Endothelial cell (in vitro differentiated cells): ENCODE measurements around the gene NOM1. TPM values are rescaled to one million over a fixed set of nuclear protein-coding genes. Genes with fewer than 3 reads are reported as not detected.

Experiments
- DNase-seq: peaks from one replicate; pipeline ENCODE4 v3.0.0; 2021; ENCODE audit warnings: low spot score
- H3K27ac Mint-ChIP-seq: one replicate; pipeline ENCODE4 v1.8.0; 2021; ENCODE audit warnings: mixed read lengths, inconsistent platforms; ENCODE audit not compliant: unreplicated experiment
- H3K27me3 Mint-ChIP-seq: one replicate; pipeline ENCODE4 v1.8.0; 2021; ENCODE audit warnings: mild to moderate bottlenecking, moderate library complexity, mixed read lengths, inconsistent platforms; ENCODE audit not compliant: unreplicated experiment
- H3K36me3 Mint-ChIP-seq: one replicate; pipeline ENCODE4 v1.8.0; 2021; ENCODE audit warnings: mild to moderate bottlenecking, low read depth, mixed read lengths, inconsistent platforms; ENCODE audit not compliant: unreplicated experiment
- H3K4me1 Mint-ChIP-seq: one replicate; pipeline ENCODE4 v1.8.0; 2021; ENCODE audit warnings: mild to moderate bottlenecking, mixed read lengths, inconsistent platforms; ENCODE audit not compliant: unreplicated experiment
- H3K4me3 Mint-ChIP-seq: one replicate; pipeline ENCODE4 v1.8.0; 2021; ENCODE audit warnings: mild to moderate bottlenecking, mixed read lengths, inconsistent platforms; ENCODE audit not compliant: unreplicated experiment
- H3K9me3 Mint-ChIP-seq: one replicate; pipeline ENCODE4 v1.8.0; 2021; ENCODE audit warnings: mixed read lengths, inconsistent platforms; ENCODE audit not compliant: unreplicated experiment
- total RNA-seq: library from RNA; stranded (reverse); fragmentation: NEBNext Ultra II Directional; extraction: Animal tissue kit (Norgen Biotek cat#: 25700); gene quantifications from one replicate; pipeline ENCODE4 v1.2.1, GENCODE V29; 2021; ENCODE audit not compliant: unreplicated experiment
- TF ChIP-seq, protein P1 (sequence below): fragments of 200-600 bp; sonication (generic); IDR thresholded peaks from one replicate; pipeline ENCODE4 v1.5.0; 2021; ENCODE audit warnings: antibody characterized with exemption; ENCODE audit not compliant: unreplicated experiment

Gene NOM1
- total RNA-seq, 1 donor from 2014 or later: 33.6 TPM

DNA sequence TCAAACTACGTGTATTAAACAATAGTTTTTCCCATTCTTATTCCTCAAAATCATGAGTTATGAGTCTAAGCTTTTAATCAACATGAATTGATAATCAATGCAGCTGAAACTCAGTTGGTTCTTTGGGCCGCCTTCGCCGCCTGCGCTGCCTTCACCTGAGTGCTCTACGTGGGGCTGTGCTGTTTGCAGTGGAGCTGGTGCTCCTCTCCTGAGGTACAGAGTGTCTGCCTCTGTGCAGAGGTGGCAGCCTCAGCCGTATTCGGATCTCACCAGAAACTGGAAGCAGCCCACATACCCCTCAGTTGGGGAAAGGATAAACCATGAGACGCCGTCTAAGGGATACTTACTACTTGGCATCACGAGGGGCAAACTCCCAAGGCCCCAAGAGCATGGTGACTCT lies 15.5 kb downstream of the NOM1 start:
- no peak for DNase-seq
- H3K36me3 Mint-ChIP-seq: peaks cover 69% of the 10 kb centered on the region
- TF ChIP-seq, protein P1, sequence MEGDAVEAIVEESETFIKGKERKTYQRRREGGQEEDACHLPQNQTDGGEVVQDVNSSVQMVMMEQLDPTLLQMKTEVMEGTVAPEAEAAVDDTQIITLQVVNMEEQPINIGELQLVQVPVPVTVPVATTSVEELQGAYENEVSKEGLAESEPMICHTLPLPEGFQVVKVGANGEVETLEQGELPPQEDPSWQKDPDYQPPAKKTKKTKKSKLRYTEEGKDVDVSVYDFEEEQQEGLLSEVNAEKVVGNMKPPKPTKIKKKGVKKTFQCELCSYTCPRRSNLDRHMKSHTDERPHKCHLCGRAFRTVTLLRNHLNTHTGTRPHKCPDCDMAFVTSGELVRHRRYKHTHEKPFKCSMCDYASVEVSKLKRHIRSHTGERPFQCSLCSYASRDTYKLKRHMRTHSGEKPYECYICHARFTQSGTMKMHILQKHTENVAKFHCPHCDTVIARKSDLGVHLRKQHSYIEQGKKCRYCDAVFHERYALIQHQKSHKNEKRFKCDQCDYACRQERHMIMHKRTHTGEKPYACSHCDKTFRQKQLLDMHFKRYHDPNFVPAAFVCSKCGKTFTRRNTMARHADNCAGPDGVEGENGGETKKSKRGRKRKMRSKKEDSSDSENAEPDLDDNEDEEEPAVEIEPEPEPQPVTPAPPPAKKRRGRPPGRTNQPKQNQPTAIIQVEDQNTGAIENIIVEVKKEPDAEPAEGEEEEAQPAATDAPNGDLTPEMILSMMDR: no peak
- H3K4me3 Mint-ChIP-seq: no peak overlapping the region
- peaks cover 11% of the 10 kb centered on the region for H3K27me3 Mint-ChIP-seq
- no peak overlapping the region for H3K27ac Mint-ChIP-seq
- H3K9me3 Mint-ChIP-seq: no peaks in the 10 kb centered on the region
- H3K4me1 Mint-ChIP-seq: no peaks in the 10 kb centered on the region

GRCh38 chr7:156966387-156966786 lies 16.9 kb downstream of the NOM1 start:
- Mint-ChIP-seq H3K36me3 (peaks cover 58% of the 10 kb centered on the region), H3K27me3 (peaks cover 4% of the 10 kb centered on the region), H3K9me3 (no peaks in the 10 kb centered on the region), H3K4me1 (no peaks in the 10 kb centered on the region), H3K4me3 (no peak overlapping the region), H3K27ac (no peak overlapping the region)
- DNase-seq: no peak
- TF ChIP-seq, protein P1: no peak

DNA sequence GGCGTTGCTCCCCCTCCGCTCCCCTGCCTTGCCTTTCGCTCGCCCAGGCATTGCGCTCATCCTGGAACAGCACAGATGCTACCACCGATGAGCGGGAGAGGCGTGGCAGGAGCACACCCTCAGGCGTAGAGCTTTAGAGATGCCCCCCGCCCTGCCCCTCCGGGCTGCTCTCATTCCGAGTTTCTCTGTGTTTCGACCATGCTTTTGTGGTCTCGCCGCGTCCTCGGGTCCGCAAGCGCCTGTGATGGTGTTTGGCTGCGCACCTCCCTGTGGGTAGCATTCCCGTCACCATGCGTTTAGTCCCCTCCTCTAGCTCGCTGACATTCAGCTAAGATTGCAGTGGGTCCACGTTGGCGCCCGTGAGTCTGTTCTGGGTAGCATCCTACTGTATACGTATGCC lies 18.7 kb downstream of the NOM1 start:
- H3K9me3 Mint-ChIP-seq: no peaks in the 10 kb centered on the region
- no peak overlapping the region for H3K4me3 Mint-ChIP-seq
- H3K36me3 Mint-ChIP-seq: peaks cover 52% of the 10 kb centered on the region
- peaks cover 4% of the 10 kb centered on the region for H3K27me3 Mint-ChIP-seq
- DNase-seq: no peak
- TF ChIP-seq, protein P1: no peak
- no peaks in the 10 kb centered on the region for H3K4me1 Mint-ChIP-seq
- no peak overlapping the region for H3K27ac Mint-ChIP-seq

GRCh38 chr7:156969972-156970420 lies 20.5 kb downstream of the NOM1 start:
- H3K27ac Mint-ChIP-seq: no peak overlapping the region
- H3K9me3 Mint-ChIP-seq: no peaks in the 10 kb centered on the region
- no peak for DNase-seq
- no peaks in the 10 kb centered on the region for H3K27me3 Mint-ChIP-seq
- no peak overlapping the region for H3K4me3 Mint-ChIP-seq
- H3K36me3 Mint-ChIP-seq: peaks cover 37% of the 10 kb centered on the region
- TF ChIP-seq, protein P1: peak; percentile 74
- H3K4me1 Mint-ChIP-seq: no peaks in the 10 kb centered on the region

DNA sequence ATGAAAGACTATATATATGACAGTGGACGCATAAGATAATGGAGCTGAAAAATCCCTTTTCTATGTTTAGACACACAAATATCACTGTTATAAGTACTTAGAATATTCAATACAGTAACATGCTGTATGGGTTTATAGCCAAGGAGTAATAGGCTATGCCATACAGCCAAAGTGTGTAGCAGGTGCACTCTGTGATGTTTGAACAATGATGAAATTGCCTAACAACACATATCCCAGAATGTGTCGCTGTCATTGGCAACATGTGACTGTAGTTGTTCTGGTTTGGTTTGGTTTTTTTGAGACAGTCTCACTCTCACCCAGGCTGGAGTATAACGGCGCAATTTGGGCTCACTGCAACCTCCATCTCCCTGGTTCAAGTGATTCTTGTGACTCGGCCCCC lies 26.1 kb downstream of the NOM1 start:
- H3K27me3 Mint-ChIP-seq: no peaks in the 10 kb centered on the region
- no peaks in the 10 kb centered on the region for H3K4me1 Mint-ChIP-seq
- H3K27ac Mint-ChIP-seq: no peak overlapping the region
- TF ChIP-seq, protein P1: no peak
- peaks cover 28% of the 10 kb centered on the region for H3K36me3 Mint-ChIP-seq
- no peaks in the 10 kb centered on the region for H3K9me3 Mint-ChIP-seq
- no peak for DNase-seq
- H3K4me3 Mint-ChIP-seq: no peak overlapping the region
